Suprapubic skin (tissue), 4 donors: ENCODE results near the gene EXOSC7. TPM values are rescaled to one million over a fixed set of nuclear protein-coding genes. Genes with fewer than 3 reads are reported as not detected.

Source experiments
- DNase-seq, 2 donors: peaks; one replicate each; pipeline ENCODE4 v3.0.0-alpha.2; 2019; ENCODE audit warnings: low spot score in 2 of 2
- H3K27ac ChIP-seq: fragments of 200-600 bp; sonication (generic); one replicate; pipeline ENCODE4 v1.5.1; 2019
- H3K27me3 ChIP-seq: fragments of 200-600 bp; sonication (generic); one replicate; pipeline ENCODE4 v1.5.1; 2019
- H3K36me3 ChIP-seq: fragments of 200-600 bp; sonication (generic); one replicate; pipeline ENCODE4 v1.5.1; 2019
- H3K4me1 ChIP-seq: fragments of 200-600 bp; sonication (generic); one replicate; pipeline ENCODE4 v1.5.1; 2019
- H3K4me3 ChIP-seq: fragments of 200-600 bp; sonication (generic); one replicate; pipeline ENCODE4 v1.5.1; 2019; ENCODE audit warnings: mild to moderate bottlenecking
- H3K9me3 ChIP-seq: fragments of 200-600 bp; sonication (generic); one replicate; pipeline ENCODE4 v1.5.1; 2019
- CTCF ChIP-seq, 2 donors: fragments of 200-600 bp in 1 of 2; fragments of 450-650 bp in 1 of 2; sonication (generic) in 1 of 2; IDR thresholded peaks; one replicate each; pipeline ENCODE4 v1.5.1; 2016 to 2019; ENCODE audit warnings: antibody characterized with exemption in 2 of 2, mild to moderate bottlenecking in 1 of 2, moderate library complexity in 1 of 2
- EP300 ChIP-seq: sonication (generic); formaldehyde crosslinking; IDR thresholded peaks from one replicate; pipeline ENCODE4 v1.6.1; 2017; ENCODE audit warnings: antibody characterized with exemption
- POLR2A ChIP-seq, 2 donors: fragments of 450-650 bp; IDR thresholded peaks; one replicate each; pipeline ENCODE4 v1.6.1; 2017; ENCODE audit warnings: antibody characterized with exemption in 2 of 2, mild to moderate bottlenecking in 2 of 2, moderate library complexity in 2 of 2
- POLR2AphosphoS5 ChIP-seq, 3 donors: sonication (generic); formaldehyde crosslinking; IDR thresholded peaks; one replicate each; pipeline ENCODE4 v1.6.1; 2017; ENCODE audit warnings: antibody characterized with exemption in 3 of 3
- WGBS: methylation state at CpG from one replicate; pipeline ENCODE4 v1.1.5; 2018; 5-methylcytosine and 5-hydroxymethylcytosine counted together
- total RNA-seq, 4 donors: library from RNA; depleted of rRNA; stranded (reverse); fragments of >200 nt; gene quantifications; one replicate each; pipeline ENCODE4 v1.1.0, GENCODE V29; 2016

Gene EXOSC7
- total RNA-seq, 4 donors from 2014 or later, result 72.1 to 216 (median 88.7) TPM

GRCh38 chr3:45035441-45036301 is 59.6 kb downstream of the EXOSC7 start:
- H3K4me1 ChIP-seq, result peaks cover 37% of the 10 kb centered on the region
- peak overlapping the region; percentile 71 for H3K27ac ChIP-seq
- H3K27me3 ChIP-seq, result no peaks in the 10 kb centered on the region
- TF ChIP-seq CTCF (IDR thresholded peaks at IDR 0.05), result no peak
- no peak for TF ChIP-seq EP300
- no peak for TF ChIP-seq POLR2A (IDR thresholded peaks at IDR 0.05)
- TF ChIP-seq POLR2AphosphoS5 (IDR thresholded peaks at IDR 0.05), result no peak
- H3K4me3 ChIP-seq, result peak overlapping the region; percentile 45
- H3K36me3 ChIP-seq, result peaks cover 11% of the 10 kb centered on the region
- 32% methylated on average over 41 of the region's 64 CpGs for WGBS
- no peaks in the 10 kb centered on the region for H3K9me3 ChIP-seq
- DNase-seq, result peak; percentile 75 to 84

- TF ChIP-seq POLR2AphosphoS5 (IDR thresholded peaks at IDR 0.05) (peak in 2 of 3 donors; percentile 37 to 86), POLR2A (IDR thresholded peaks at IDR 0.05) (no peak), EP300 (no peak), CTCF (IDR thresholded peaks at IDR 0.05) (peak; percentile 91 to 97)
- Histone ChIP-seq H3K27me3 (no peaks in the 10 kb centered on the region), H3K4me1 (peaks cover 37% of the 10 kb centered on the region), H3K9me3 (no peaks in the 10 kb centered on the region), H3K4me3 (no peak overlapping the region), H3K36me3 (no peaks in the 10 kb centered on the region), H3K27ac (peak overlapping the region; percentile 9)
- peak; percentile 95 to 96 for DNase-seq
- 5% methylated on average over 11 of the region's 11 CpGs for WGBS
Observed at GRCh38 chr3:45037720-45038455, 61.8 kb downstream of the EXOSC7 start.

- no peak for TF ChIP-seq POLR2AphosphoS5 (IDR thresholded peaks at IDR 0.05)
- no peak for TF ChIP-seq CTCF (IDR thresholded peaks at IDR 0.05)
- TF ChIP-seq EP300, result no peak
- TF ChIP-seq POLR2A (IDR thresholded peaks at IDR 0.05), result no peak
Observed at GRCh38 chr3:45041666-45042065, 65.6 kb downstream of the EXOSC7 start.

GRCh38 chr3:45042162-45042561 is 66.1 kb downstream of the EXOSC7 start:
- 81% methylated on average over 3 of the region's 3 CpGs for WGBS
- no peak for DNase-seq
- Histone ChIP-seq H3K4me3 (no peak overlapping the region), H3K4me1 (peaks cover 10% of the 10 kb centered on the region), H3K27ac (no peak overlapping the region), H3K36me3 (no peaks in the 10 kb centered on the region), H3K27me3 (no peaks in the 10 kb centered on the region), H3K9me3 (no peaks in the 10 kb centered on the region)
- TF ChIP-seq POLR2AphosphoS5 (IDR thresholded peaks at IDR 0.05) (no peak), POLR2A (IDR thresholded peaks at IDR 0.05) (no peak), EP300 (no peak), CTCF (IDR thresholded peaks at IDR 0.05) (no peak)

More at GRCh38 chr3:45041666-45042065, 65.6 kb downstream of the EXOSC7 start:
- WGBS, result 92% methylated on average over 2 of the region's 2 CpGs
- H3K27me3 ChIP-seq, result no peaks in the 10 kb centered on the region
- no peaks in the 10 kb centered on the region for H3K36me3 ChIP-seq
- no peak for DNase-seq
- H3K4me1 ChIP-seq, result peaks cover 15% of the 10 kb centered on the region
- H3K4me3 ChIP-seq, result no peak overlapping the region
- H3K9me3 ChIP-seq, result no peaks in the 10 kb centered on the region
- H3K27ac ChIP-seq, result no peak overlapping the region
